Stimulated activated CD8-positive, alpha-beta memory T cell treated with anti-CD3 and anti-CD28 coated beads, Interleukin-15, amount 100 ng/mL, for 4 hours (primary cell): ENCODE results near the gene CYP4F8.
"Not testable (repeated sequence)": the region's sequence is repeated elsewhere in the genome, so short reads cannot be mapped to it uniquely, and the experiment has no call there.

Experiments used
- DNase-seq, 2 donors: peaks; one replicate each; pipeline ENCODE4 v3.0.0-alpha.2; 2020; ENCODE audit warnings: low read depth in 2 of 2

CYP4F8 gene

DNA sequence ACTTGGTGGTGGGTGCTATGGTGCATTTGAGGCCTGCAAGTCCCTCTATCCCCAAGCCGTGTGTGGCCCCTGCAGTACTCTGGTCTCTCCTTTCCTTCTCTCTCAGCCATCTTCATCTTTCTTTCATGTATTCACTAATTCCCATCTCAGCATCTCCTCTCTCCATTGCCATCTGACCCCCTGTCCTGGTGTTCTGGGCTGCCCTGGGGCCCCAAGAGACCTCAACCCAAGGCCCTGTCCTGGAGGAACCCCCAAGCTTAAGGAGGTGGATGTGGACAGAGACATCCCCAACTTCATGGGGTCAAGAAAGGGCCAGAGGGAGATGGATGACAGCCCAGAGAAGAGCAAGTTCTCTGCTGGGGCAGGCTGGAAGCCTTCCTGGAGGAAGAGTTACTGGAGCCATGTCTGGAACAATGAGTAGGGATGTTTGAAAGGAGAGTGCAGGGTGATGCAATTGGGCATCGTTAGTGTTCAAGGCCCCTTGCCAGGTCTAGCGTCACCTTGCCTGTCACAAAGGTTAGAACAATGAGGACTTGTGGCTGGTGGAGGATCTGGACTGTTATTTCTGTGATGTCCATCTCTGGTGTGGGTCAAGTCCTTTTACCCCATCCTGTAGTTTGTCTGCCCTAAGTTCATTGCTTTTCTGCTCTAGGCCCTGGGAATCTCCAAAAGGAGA lies 29.2 kb downstream of the CYP4F8 start:
- no peak for DNase-seq

DNA sequence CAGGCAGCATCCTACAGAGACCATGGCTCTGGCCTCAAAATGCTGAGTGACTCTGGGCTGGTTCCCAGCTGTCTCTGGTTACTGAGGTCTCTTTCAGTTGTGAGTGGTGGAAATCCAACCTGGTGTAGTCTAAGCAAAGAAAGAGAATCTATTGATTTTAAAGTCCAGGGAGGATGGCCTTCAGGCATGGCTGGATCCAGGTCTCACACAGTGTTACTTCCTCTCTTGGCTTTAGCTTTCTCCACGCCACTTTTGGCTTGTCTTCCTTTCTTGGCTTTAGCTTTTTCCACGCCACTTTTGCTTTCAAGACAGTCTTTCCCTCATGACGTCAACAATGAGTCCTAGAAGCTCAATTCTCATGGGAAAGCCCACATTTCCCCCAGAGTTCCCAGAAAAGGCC lies 29.8 kb downstream of the CYP4F8 start:
- no peak for DNase-seq

DNA sequence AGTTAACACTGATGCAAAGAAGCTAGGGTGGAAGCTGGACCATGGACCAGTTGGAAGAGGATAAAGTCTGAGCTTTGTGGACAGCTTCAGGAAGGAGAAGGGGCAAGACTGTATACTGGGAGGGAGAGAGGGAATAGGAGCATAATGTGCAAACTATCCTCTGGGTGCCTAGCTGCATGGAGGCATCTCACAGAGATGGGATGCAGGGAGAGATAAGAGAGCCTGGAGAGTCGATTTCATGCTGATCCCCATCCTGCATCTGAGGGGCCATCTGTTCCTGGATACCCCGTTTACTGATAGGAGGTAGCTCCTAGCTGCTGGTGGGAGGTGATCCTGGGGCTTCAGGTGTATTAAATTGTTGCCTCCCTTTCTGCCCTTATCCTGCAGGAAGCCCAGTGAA lies 34.5 kb downstream of the CYP4F8 start:
- DNase-seq, result no peak

DNA sequence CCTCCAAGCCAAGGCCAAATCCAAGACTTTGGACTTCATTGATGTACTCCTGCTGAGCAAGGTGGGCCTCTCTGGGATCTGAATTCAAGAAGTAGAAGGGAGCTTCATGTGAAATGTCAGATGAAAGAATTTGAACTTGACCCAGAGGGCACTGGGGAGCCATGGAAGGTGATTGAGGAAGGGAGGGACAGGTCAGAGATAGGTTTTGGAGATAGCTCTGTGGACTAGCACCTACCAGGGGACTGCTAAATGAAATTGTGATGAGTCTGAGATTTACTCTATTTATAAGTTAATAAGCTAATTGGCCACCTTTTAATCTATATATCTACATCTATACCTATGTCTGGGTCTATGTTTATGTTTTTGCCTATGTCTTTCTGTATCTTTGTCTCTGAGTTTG lies 35.1 kb downstream of the CYP4F8 start:
- DNase-seq, result not testable (repeated sequence)

DNA sequence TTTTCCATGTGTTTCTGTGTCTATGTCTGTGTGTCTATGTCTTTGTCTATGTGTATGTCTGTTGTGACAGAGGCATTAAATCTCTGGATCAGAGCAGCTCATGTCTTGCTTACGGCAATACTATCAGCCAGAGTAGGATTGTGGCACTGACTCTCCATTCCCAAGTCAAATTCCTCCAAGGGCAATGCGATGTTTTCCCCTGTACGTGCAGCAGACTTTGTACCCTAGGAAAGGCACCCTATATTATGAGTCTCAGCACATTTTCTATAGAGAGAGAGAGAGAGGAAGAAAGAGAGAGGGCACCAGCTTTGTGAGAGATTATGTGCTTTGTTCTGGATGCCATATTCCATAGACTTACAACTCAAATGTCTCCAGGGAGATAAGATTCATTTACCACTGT lies 36.8 kb downstream of the CYP4F8 start:
- DNase-seq, result no peak

DNA sequence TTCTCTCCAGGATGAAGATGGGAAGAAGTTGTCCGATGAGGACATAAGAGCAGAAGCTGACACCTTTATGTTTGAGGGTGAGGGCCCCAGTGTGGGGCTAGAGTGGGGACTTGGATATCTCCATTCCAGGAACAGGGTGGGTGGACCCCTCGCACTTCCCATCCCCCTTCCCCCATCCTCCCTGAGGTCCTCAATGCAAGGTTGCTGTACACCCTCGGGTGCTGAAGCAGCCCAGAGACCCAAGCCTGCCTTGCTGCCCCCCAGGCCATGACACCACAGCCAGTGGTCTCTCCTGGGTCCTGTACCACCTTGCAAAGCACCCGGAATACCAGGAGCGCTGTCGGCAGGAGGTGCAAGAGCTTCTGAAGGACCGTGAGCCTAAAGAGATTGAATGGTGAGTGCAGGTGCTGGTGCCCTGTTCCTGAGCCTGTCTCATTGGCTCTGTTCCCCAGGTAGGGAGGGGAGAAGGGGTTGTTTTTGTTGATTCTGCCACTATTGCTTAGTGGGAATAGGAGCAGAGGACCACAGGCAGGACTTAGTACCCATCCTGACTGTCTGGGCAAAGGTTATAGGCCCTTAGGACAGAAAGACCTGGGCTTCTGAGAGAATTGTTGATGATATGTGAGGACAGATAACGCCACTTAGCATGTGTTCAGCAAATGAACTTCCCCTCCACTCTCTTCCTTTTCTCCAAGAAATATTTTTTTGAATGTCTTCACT lies 37.7 kb downstream of the CYP4F8 start:
- no peak for DNase-seq

DNA sequence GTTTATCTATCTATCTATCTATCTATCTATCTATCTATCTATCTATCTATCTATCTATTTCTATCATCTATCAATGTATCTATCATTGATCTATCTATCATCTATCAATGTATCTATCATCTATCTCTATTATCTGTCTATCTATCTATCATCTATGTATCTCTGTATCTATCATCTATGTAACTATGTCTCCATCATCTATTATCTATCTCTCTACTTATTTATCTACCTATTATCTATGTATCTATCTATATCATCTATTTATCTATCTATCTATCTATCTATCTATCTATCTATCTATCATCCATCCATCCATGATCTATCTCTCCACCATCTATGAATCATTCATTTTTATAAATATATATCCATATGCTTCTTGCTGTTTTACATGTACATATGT lies 41.4 kb downstream of the CYP4F8 start:
- DNase-seq, result no peak

DNA sequence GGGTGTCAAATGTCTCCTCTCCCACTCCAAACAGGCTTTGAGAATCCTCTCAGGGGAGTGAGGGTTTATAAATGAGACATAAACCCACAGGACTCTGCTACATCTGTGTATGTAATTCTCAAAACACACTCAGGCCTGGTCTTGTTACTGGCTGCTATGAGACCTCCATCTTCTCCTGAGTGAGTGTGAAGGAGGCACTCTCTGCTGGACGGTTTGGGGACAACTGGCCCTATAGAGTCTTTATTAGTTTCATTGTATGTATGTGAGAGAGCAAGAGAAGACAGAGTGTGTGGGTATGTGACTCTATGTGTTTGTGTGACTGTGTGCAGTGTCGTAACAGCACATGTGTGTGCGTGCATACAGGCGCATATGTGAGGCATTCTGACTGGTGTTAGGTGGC lies 48.2 kb downstream of the CYP4F8 start:
- no peak for DNase-seq

DNA sequence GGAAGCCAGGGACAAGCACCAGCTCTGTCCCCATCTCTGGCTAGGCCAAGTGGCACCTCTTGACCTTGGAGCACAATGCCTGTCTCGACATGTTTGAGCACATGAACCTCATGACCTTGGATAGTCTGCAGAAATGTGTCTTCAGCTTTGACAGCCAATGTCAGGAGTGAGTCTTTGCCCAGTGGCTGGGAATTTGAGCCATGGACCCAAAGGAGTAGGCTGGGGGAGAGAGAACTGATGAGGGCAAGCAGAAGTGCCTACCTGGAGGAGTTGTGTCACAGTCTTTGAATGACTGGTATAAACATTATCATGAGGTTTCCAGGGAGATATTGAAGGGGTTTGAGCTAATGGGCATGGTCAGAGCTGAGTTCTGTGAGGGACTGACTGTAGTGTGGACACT lies 51.2 kb downstream of the CYP4F8 start:
- no peak for DNase-seq

DNA sequence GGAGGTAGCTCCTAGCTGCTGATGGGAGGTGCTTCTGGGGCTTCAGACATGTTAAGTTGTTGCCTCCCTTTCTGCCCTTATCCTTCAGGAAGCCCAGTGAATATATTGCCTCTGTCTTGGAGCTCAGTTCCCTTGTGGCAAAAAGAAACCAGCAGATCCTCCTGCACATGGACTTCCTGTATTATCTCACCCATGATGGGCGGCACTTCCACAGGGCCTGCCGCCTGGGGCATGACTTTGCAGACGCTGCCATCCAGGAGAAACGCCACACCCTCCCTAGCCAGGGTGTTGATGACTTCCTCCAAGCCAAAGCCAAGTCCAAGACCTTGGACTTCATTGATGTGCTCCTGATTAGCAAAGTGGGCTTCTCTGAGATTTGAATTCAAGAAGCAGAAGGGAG lies 51.9 kb downstream of the CYP4F8 start:
- no peak for DNase-seq

DNA sequence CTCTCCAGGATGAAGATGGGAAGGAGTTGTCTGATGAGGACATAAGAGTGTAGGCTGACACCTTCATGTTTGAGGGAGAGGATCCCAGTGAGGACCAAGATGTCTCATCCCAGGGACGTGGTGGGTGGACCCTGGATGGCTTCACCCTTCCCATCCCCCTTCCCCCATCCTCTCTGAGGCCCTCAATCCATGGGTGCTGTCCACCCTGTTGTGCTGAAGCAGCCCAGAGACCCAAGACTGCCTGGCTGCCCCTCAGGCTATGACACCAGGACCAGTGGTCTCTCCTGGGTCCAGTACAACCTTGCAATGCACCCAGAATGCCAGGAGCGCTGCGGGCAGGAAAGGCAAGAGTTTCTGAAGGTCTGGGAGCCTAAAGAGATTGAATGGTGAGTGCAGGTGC lies 54.4 kb downstream of the CYP4F8 start:
- DNase-seq, result no peak

DNA sequence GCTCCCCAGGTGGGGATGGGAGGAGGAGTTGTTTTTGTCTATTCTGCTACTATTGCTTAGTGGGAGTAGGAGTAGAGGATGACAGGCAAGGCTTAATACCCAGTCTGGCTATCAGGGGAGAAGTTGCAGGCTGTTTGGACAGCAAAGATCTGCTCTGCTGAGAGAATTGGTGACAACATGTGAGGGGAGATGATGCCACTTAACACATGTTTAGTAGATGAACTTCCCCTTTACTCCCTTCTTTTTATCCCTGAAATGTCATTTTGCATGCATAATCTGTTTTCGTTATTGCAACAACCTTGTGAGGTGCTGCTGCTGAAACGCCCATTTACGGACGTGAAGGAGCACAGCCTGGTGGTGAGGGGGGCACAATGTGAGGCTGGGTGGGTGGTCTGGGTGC lies 54.9 kb downstream of the CYP4F8 start:
- DNase-seq, result no peak

DNA sequence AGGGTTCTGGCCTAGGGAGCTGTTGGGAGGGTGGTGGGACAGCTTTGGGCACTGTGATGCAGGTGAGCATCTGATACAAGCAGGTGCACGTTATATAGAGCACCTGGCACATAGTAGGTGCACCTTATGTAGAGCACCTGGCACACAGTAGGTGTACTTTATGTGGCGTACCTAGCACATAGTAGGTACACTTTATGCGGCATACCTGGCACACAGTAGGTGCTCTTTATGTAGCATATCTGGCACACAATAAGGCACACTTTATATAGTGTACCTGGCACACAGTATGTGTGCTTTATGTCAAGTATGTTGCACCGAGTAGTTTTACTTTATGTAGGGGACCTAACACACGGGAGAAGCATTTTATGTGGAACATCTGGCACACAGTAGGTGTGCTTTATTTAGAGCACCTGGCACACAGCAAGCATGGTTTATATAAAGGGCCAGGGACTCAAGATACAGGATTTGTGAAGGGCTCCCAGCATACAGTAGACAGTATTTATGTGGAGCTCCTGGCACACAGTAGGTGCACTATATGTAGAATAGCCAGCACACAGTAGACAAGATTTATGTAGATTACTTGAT lies 56.3 kb downstream of the CYP4F8 start:
- no peak for DNase-seq

DNA sequence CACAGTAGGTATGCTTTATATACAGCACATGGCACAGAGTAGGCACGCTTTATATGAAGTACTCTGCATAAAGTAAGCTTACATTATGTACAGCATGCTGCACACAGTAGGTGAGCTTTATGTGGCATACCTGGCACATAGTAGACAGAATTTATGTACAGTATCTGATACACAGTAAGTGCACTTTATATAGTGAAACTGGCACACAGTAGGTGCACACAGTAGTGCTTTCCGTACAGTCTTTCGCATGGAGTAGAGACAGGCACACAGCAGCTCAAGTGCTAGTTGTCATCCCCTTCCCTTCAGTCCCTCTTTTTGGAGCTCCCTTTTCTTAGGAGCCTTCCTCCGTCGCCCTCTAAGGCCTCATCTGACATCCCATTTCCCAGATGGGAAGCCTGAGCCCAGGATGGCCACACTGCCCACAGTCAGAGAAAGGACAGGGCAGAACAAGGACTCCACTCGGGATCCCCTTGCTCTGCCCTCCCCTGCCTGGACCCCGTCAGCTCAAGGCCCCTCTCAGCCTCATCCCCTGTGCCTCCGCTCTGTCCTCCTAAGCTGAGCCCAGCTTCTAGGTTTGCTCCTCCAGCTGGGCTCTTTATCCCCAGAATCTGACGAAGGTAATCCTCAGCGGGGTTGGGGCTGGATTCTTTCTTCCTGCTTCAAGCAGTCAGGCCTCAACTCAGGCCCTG lies 57.0 kb downstream of the CYP4F8 start:
- DNase-seq, result no peak

DNA sequence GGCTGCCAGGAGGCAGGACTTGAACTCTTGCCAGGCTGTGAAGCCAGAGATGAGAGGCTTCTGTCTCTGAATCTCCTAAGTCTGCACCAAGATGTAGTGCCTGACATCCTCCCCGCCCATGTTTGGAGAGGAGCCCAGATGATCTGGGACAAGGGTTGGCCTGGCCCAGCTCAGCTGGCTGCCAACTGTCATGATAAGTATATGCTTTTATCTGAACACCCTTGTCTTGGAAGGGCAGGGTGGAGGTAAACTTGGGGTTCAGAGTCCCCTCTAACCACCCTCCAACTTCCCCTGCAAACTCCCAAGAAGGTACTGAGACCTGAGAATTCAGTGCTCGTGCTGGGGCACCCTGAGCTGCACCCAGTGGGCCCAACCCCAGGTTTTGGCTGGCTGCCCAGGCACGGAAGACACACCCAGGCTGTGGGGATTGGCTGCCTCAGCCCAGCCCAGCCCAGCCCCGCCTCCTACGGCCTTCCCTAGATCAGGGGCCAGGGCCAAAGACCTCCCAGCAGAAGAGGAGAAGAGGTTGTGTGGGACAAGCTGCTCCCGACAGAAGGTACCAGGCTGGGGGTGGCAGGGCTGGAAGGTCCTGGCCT lies 57.7 kb downstream of the CYP4F8 start, which contains the start of gene CYP4F12:
Gene CYP4F12 (plus strand): TSS at position 508 of the 596 bp plus-strand sequence. CDS start 443 bp downstream, outside the sequence.
- DNase-seq, result peak in 1 of 2 donors; percentile 3

DNA sequence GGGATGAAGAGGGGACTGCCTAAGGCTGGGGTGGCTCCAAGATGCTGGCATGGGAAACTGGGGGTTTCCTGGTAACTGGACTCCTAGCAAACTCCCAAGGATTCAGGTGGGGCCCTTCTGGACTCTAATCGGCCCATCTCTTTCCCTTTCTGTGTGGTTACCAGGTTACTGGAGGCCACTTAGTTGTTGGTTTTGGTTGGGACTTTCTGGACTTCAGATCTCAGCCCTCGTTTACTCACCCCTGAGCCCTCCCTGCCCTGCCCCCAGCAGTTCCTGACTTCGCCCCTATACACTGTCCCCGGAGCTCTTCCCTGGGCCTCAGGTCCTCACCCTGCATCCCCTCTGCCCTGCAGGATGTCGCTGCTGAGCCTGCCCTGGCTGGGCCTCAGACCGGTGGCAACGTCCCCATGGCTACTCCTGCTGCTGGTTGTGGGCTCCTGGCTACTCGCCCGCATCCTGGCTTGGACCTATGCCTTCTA lies 58.2 kb downstream of the CYP4F8 start:
- no peak for DNase-seq

DNA sequence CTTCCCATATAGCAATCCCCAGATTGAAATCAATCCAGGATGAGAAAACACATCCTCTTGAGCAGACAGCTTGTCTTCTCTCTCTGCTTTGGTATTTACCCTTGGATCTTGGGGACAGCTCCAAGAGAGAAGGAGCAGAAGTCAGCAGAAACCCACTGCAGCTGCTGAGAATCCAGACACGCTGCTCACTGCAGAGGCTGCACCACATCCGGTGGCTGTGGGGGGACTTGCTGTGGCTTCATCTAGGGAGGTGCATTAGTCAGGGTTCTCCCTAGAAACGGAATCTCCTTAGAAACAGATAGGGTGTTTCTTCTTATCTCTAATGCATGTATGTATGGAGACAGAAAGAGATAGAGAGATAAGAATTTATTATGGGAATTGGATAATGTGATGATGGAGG lies 60.5 kb downstream of the CYP4F8 start:
- no peak for DNase-seq

DNA sequence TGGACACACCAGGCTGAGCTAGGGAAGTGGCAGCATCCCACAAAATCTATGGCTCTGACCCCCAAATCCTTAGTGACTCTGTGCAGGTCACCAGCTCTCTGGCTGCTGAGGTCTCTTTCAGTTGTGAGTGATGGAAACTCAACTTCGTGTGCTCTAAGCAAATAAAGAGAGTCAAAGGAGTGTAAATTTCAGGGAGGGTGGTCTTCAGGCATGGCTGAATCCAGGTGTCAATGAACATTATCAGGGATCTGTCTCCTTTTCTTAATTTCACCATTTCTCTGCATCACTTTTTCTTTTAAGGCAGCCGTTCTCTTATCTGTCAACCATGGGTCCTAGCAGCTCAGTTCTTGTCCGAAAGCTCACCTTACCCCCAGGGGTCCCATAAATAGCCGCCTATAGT lies 64.1 kb downstream of the CYP4F8 start:
- DNase-seq, result no peak

DNA sequence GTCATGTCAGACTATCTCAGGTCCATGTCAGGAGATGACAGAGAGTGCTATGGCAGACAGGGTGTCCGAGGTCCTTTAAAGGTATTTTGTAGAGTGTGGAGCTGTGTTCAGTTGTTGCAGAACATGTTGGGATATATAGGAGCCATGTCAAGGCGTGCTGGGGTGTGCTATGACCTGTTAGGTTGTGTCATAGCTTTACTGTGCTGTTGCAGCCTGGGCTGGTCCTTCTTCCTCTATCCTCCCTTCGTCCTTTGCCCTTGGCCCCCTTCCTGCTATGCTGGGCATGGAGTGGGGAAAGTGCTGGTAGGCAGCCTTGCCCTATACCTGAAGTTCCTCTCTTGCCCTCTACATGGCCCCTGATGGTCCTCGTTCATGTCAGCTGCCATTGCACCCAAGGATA lies 64.8 kb downstream of the CYP4F8 start:
- not testable (repeated sequence) for DNase-seq
